ENCODE measurements around the gene DGLUCY.
"Not testable (repeated sequence)": the region's sequence is repeated elsewhere in the genome, so short reads cannot be mapped to it uniquely, and the experiment has no call there.

Gene DGLUCY

GRCh38 chr14:91218014-91218413 lies 104.1 kb downstream of the DGLUCY start:
- Histone ChIP-seq H3K4me3 (ENCODE audit: insufficient read depth, low read depth, low read length, poor library complexity, severe bottlenecking) (no peak overlapping the region), H3K4me1 (ENCODE audit: control insufficient read depth, insufficient read depth, low read length, poor library complexity, severe bottlenecking) (no peaks in the 10 kb centered on the region), H3K36me3 (ENCODE audit: control insufficient read depth, insufficient read depth, low read length) (peaks cover 13% of the 10 kb centered on the region), H3K27me3 (replicated peaks; ENCODE audit: control insufficient read depth, insufficient read depth, low read length, poor library complexity, severe bottlenecking) (no peaks in the 10 kb centered on the region), H3K9me3 (ENCODE audit: control insufficient read depth, low read length) (no peaks in the 10 kb centered on the region), H3K27ac (ENCODE audit: insufficient read depth, low read length, poor library complexity, severe bottlenecking) (no peak overlapping the region)
- DNase-seq = no peak

- no peak for DNase-seq
- no peak overlapping the region for H3K4me3 ChIP-seq (ENCODE audit: insufficient read depth, low read depth, low read length, poor library complexity, severe bottlenecking)
- no peaks in the 10 kb centered on the region for H3K9me3 ChIP-seq (ENCODE audit: control insufficient read depth, low read length)
- peaks cover 12% of the 10 kb centered on the region for H3K4me1 ChIP-seq (ENCODE audit: control insufficient read depth, insufficient read depth, low read length, poor library complexity, severe bottlenecking)
- peaks cover 13% of the 10 kb centered on the region for H3K36me3 ChIP-seq (ENCODE audit: control insufficient read depth, insufficient read depth, low read length)
- no peaks in the 10 kb centered on the region for H3K27me3 ChIP-seq (replicated peaks; ENCODE audit: control insufficient read depth, insufficient read depth, low read length, poor library complexity, severe bottlenecking)
- H3K27ac ChIP-seq (ENCODE audit: insufficient read depth, low read length, poor library complexity, severe bottlenecking) = no peak overlapping the region
These were observed 105.9 kb downstream of the DGLUCY start for GRCh38 chr14:91219517-91220389.

DNA sequence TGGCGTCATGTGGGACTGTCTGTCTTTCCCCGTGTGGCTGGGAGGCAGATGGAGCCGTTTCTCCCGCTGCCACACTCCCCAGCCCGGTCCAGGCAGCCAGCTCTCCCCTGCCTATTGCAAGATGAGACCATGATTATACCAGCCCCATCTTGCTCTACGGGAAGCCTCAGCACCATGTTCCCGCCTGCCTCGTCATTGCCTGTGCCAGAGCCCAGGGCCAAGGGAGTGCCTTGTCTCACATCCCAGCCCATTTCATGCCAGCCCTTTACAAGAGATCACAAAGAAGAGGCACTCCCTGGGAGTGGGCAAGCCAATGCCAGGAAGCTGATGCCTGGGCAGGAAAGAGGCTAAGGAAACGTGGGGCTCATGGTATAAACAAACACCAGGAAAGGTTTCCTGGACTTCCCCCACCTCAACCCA lies 106.7 kb downstream of the DGLUCY start:
- DNase-seq = no peak
- H3K36me3 ChIP-seq (ENCODE audit: control insufficient read depth, insufficient read depth, low read length) = peaks cover 7% of the 10 kb centered on the region

GRCh38 chr14:91221270-91221669 lies 107.4 kb downstream of the DGLUCY start:
- Histone ChIP-seq H3K27ac (ENCODE audit: insufficient read depth, low read length, poor library complexity, severe bottlenecking) (no peak overlapping the region), H3K36me3 (ENCODE audit: control insufficient read depth, insufficient read depth, low read length) (peaks cover 3% of the 10 kb centered on the region), H3K9me3 (ENCODE audit: control insufficient read depth, low read length) (no peaks in the 10 kb centered on the region), H3K4me1 (ENCODE audit: control insufficient read depth, insufficient read depth, low read length, poor library complexity, severe bottlenecking) (peaks cover 22% of the 10 kb centered on the region), H3K4me3 (ENCODE audit: insufficient read depth, low read depth, low read length, poor library complexity, severe bottlenecking) (no peak overlapping the region), H3K27me3 (replicated peaks; ENCODE audit: control insufficient read depth, insufficient read depth, low read length, poor library complexity, severe bottlenecking) (no peaks in the 10 kb centered on the region)
- no peak for DNase-seq

More for the DNA sequence above, 106.7 kb downstream of the DGLUCY start:
- Histone ChIP-seq H3K9me3 (ENCODE audit: control insufficient read depth, low read length) (no peaks in the 10 kb centered on the region), H3K27ac (ENCODE audit: insufficient read depth, low read length, poor library complexity, severe bottlenecking) (no peak overlapping the region), H3K27me3 (replicated peaks; ENCODE audit: control insufficient read depth, insufficient read depth, low read length, poor library complexity, severe bottlenecking) (no peaks in the 10 kb centered on the region), H3K4me3 (ENCODE audit: insufficient read depth, low read depth, low read length, poor library complexity, severe bottlenecking) (no peak overlapping the region), H3K4me1 (ENCODE audit: control insufficient read depth, insufficient read depth, low read length, poor library complexity, severe bottlenecking) (peaks cover 19% of the 10 kb centered on the region)

DNA sequence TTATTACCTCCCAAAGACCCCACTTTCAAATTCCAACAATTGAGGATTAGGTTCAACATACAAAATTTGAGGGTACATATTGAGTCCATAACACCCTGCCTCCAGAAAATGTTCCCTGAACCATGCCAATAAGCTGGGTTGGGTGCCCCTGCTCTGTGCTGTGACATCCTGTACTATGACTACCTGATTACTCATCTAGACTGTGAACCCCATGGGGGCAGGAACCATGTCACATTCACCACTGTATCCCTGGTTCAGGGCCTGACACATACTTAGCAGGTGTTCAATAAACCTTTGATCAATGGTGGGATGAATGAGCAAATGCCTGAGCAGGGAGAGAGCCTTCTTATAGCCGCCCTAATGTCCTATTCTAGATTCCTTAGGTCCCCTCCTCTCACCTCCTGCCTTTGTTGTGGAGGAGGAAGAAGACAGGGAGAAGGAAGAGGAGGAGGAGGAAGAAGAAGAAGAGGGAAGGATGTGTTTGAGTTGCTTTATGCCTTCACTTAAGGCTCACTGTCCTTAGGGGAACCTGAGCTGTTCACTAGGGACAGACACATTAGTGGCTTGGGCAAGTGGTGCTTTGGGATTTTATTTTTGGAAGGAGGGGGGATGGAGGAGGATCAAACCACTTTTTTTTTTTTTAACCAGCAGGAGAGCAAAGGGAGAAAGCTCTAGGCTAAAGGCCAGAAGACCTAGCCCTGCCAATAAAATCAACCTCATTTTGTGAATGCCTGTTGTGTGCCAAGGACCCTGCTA lies 109.3 kb downstream of the DGLUCY start:
- Histone ChIP-seq H3K4me3 (ENCODE audit: insufficient read depth, low read depth, low read length, poor library complexity, severe bottlenecking) (no peak overlapping the region), H3K36me3 (ENCODE audit: control insufficient read depth, insufficient read depth, low read length) (no peaks in the 10 kb centered on the region), H3K27ac (ENCODE audit: insufficient read depth, low read length, poor library complexity, severe bottlenecking) (no peak overlapping the region), H3K4me1 (ENCODE audit: control insufficient read depth, insufficient read depth, low read length, poor library complexity, severe bottlenecking) (peaks cover 41% of the 10 kb centered on the region), H3K9me3 (ENCODE audit: control insufficient read depth, low read length) (no peaks in the 10 kb centered on the region), H3K27me3 (replicated peaks; ENCODE audit: control insufficient read depth, insufficient read depth, low read length, poor library complexity, severe bottlenecking) (no peaks in the 10 kb centered on the region)
- DNase-seq = peak in 1 of 3 donors; percentile 7

- no peak overlapping the region for H3K4me3 ChIP-seq (ENCODE audit: insufficient read depth, low read depth, low read length, poor library complexity, severe bottlenecking)
- H3K36me3 ChIP-seq (ENCODE audit: control insufficient read depth, insufficient read depth, low read length) = no peaks in the 10 kb centered on the region
- no peak for DNase-seq
- H3K27ac ChIP-seq (ENCODE audit: insufficient read depth, low read length, poor library complexity, severe bottlenecking) = peak overlapping the region; percentile 16
- H3K9me3 ChIP-seq (ENCODE audit: control insufficient read depth, low read length) = no peaks in the 10 kb centered on the region
- no peaks in the 10 kb centered on the region for H3K27me3 ChIP-seq (replicated peaks; ENCODE audit: control insufficient read depth, insufficient read depth, low read length, poor library complexity, severe bottlenecking)
- peaks cover 59% of the 10 kb centered on the region for H3K4me1 ChIP-seq (ENCODE audit: control insufficient read depth, insufficient read depth, low read length, poor library complexity, severe bottlenecking)
These were observed 111.2 kb downstream of the DGLUCY start for GRCh38 chr14:91225025-91225424.

DNA sequence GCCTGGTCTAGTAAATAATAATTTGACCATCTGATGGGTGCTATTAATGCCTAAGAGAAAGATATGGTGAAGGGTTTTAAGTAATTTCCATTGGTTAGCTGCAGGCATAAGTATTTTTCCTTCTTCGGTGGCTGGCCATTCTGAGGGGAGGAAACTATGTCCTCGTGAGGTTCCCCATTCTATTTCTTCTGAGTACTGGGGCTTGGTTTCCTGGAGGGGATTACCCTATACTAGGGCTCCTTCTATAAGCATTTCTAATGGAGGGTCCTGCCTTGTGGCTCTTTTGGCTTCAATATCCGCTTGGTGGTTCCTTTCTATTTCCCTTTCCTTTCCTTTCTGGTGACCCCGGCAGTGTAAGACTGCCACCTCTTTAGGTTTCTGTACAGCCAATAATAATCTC lies 112.5 kb downstream of the DGLUCY start:
- H3K27ac ChIP-seq (ENCODE audit: insufficient read depth, low read length, poor library complexity, severe bottlenecking) = peak overlapping the region; percentile 89
- peaks cover 72% of the 10 kb centered on the region for H3K4me1 ChIP-seq (ENCODE audit: control insufficient read depth, insufficient read depth, low read length, poor library complexity, severe bottlenecking)
- DNase-seq = not testable (repeated sequence)

DNA sequence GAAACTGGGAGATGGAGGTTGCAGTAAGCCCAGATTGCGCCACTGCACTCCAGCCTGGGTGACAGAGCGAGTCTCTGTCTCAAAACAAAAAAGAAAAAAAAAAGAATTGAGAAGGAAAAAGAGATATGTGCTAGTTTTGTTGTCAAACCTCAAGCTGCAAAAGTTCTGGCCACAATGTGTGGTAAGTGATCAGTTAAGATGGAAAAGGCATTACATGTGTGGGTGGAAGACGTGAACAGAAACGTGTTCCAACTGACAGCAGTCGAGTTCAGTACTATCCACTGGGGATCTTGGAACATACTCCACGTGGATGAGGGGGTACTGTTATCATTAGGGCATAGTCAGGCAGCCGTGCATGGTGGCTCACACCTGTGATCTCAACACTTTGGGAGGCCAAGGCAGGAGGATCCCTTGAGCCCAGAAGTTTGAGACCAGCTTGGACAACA lies 113.3 kb downstream of the DGLUCY start:
- Histone ChIP-seq H3K9me3 (ENCODE audit: control insufficient read depth, low read length) (no peaks in the 10 kb centered on the region), H3K27me3 (replicated peaks; ENCODE audit: control insufficient read depth, insufficient read depth, low read length, poor library complexity, severe bottlenecking) (no peaks in the 10 kb centered on the region), H3K4me1 (ENCODE audit: control insufficient read depth, insufficient read depth, low read length, poor library complexity, severe bottlenecking) (peaks cover 80% of the 10 kb centered on the region), H3K36me3 (ENCODE audit: control insufficient read depth, insufficient read depth, low read length) (no peaks in the 10 kb centered on the region), H3K4me3 (ENCODE audit: insufficient read depth, low read depth, low read length, poor library complexity, severe bottlenecking) (no peak overlapping the region), H3K27ac (ENCODE audit: insufficient read depth, low read length, poor library complexity, severe bottlenecking) (peak overlapping the region; percentile 89)
- no peak for DNase-seq

More for the DNA sequence above, 112.5 kb downstream of the DGLUCY start:
- H3K36me3 ChIP-seq (ENCODE audit: control insufficient read depth, insufficient read depth, low read length); H3K27me3 ChIP-seq (replicated peaks; ENCODE audit: control insufficient read depth, insufficient read depth, low read length, poor library complexity, severe bottlenecking); H3K9me3 ChIP-seq (ENCODE audit: control insufficient read depth, low read length); H3K4me3 ChIP-seq (ENCODE audit: insufficient read depth, low read depth, low read length, poor library complexity, severe bottlenecking): not testable (repeated sequence)

DNA sequence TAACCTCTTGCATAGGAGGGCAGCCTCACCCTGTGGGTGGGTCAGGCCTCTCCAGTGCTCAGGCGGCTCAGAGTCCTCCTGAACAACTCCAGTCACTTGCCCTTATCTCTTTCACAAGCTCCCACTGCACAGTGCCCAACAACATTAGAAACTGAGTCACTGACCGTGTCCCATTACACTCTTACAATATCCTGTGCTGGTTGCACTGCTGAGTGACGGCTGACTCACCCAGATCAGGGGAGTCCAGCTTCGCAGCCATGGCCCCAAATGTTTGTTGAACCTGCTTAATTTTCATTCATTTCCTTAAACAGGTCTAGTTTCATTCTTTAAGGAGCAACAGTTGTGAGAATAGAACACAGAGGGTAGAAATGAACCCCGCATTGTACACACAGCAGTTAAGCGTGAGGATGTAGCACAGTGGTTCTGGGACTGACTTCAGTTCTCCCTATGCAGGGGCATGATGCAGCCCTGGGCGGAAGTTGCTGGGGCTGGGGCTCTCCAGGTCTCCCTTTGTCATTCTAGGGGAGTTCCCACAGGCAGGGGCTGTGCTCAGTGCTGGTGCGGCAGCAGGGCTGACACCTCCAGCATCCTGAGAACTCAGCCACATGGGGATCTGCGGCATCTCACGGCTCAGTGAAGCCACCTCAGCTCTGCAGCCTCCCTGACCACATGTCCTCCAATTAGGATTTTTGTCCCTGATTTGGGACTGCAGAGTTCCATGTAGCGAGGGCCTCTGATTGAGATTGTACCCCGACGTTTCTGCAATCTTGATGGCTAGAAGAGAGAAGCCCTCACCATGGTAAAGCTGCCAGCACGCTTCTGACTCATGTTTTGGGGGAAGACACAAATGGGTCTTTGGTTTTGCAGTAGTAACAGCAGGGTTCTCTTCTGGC lies 114.5 kb downstream of the DGLUCY start:
- peaks cover 92% of the 10 kb centered on the region for H3K4me1 ChIP-seq (ENCODE audit: control insufficient read depth, insufficient read depth, low read length, poor library complexity, severe bottlenecking)
- H3K36me3 ChIP-seq (ENCODE audit: control insufficient read depth, insufficient read depth, low read length) = peaks cover under 1% of the 10 kb centered on the region
- H3K27ac ChIP-seq (ENCODE audit: insufficient read depth, low read length, poor library complexity, severe bottlenecking) = peak overlapping the region; percentile 89
- H3K9me3 ChIP-seq (ENCODE audit: control insufficient read depth, low read length) = no peaks in the 10 kb centered on the region
- no peaks in the 10 kb centered on the region for H3K27me3 ChIP-seq (replicated peaks; ENCODE audit: control insufficient read depth, insufficient read depth, low read length, poor library complexity, severe bottlenecking)
- no peak overlapping the region for H3K4me3 ChIP-seq (ENCODE audit: insufficient read depth, low read depth, low read length, poor library complexity, severe bottlenecking)
- DNase-seq = peak; percentile 77 to 83 (median 82)
